CD8-positive, alpha-beta memory T cell (primary cell): Measurements from ENCODE around the gene PTPRE. TPM values are rescaled to one million over a fixed set of nuclear protein-coding genes. Genes with fewer than 3 reads are reported as not detected.

ENCODE experiments used
- CTCF ChIA-PET: fragments of 350-600 bp; sonication (Branson Sonifier 250); formaldehyde crosslinking; loops from one replicate; lab custom pipeline; 2021; ENCODE audit warnings: antibody characterized with exemption; lab: Charles Lee
- POLR2A ChIA-PET: fragments of 350-600 bp; sonication (Branson Sonifier 250); formaldehyde crosslinking; loops from one replicate; lab custom pipeline; 2021; ENCODE audit warnings: antibody characterized with exemption; lab: Charles Lee
- DNase-seq, 5 donors: peaks; one replicate each; pipeline versions ENCODE4 v3.0.0 to v3.0.0-alpha.2; 2020 to 2022; ENCODE audit warnings: mixed read lengths in 1 of 5
- H3K27ac ChIP-seq: one replicate; pipeline ENCODE4 v1.7.0; 2013; ENCODE audit warnings: low read depth, mild to moderate bottlenecking, low read length, moderate library complexity
- H3K27me3 ChIP-seq: 2 replicates; pipeline ENCODE4 v1.7.0; 2013; ENCODE audit warnings: low read length, mild to moderate bottlenecking; ENCODE audit not compliant: insufficient read depth, poor library complexity, severe bottlenecking
- H3K36me3 ChIP-seq: 2 replicates; pipeline ENCODE4 v1.7.0; 2013; ENCODE audit warnings: mild to moderate bottlenecking, low read length, moderate library complexity; ENCODE audit not compliant: insufficient read depth
- H3K4me1 ChIP-seq: 2 replicates; pipeline ENCODE4 v1.7.0; 2013; ENCODE audit warnings: mild to moderate bottlenecking, low read length, moderate library complexity; ENCODE audit not compliant: insufficient read depth
- H3K4me3 ChIP-seq: 2 replicates; pipeline ENCODE4 v1.7.0; 2013; ENCODE audit warnings: mild to moderate bottlenecking, low read length
- H3K9me3 ChIP-seq: 2 replicates; pipeline ENCODE4 v1.7.0; 2013; ENCODE audit warnings: mild to moderate bottlenecking, low read length
- H3K27ac Mint-ChIP-seq, 8 donors: one replicate each; pipeline ENCODE4 v1.8.0; 2020 to 2021; ENCODE audit warnings: mixed read lengths in 8 of 8, mild to moderate bottlenecking in 6 of 8, inconsistent platforms in 3 of 8, moderate library complexity in 3 of 8
- H3K27me3 Mint-ChIP-seq, 2 donors: one replicate each; pipeline ENCODE4 v1.8.0; 2020 to 2021; ENCODE audit warnings: mixed read lengths in 2 of 2, mild to moderate bottlenecking in 1 of 2, moderate library complexity in 1 of 2
- H3K36me3 Mint-ChIP-seq, 3 donors: one replicate each; pipeline ENCODE4 v1.8.0; 2020 to 2021; ENCODE audit warnings: mixed read lengths in 3 of 3, inconsistent platforms in 1 of 3, mild to moderate bottlenecking in 1 of 3
- H3K4me1 Mint-ChIP-seq, 3 donors: one replicate each; pipeline ENCODE4 v1.8.0; 2020 to 2021; ENCODE audit warnings: mixed read lengths in 3 of 3, inconsistent platforms in 1 of 3, mild to moderate bottlenecking in 1 of 3
- H3K4me3 Mint-ChIP-seq, 7 donors: one replicate each; pipeline ENCODE4 v1.8.0; 2020 to 2021; ENCODE audit warnings: mixed read lengths in 7 of 7, mild to moderate bottlenecking in 6 of 7, moderate library complexity in 4 of 7, inconsistent platforms in 2 of 7
- H3K9me3 Mint-ChIP-seq, 5 donors: one replicate each; pipeline ENCODE4 v1.8.0; 2020 to 2022; ENCODE audit warnings: mixed read lengths in 5 of 5, mild to moderate bottlenecking in 3 of 5, moderate library complexity in 2 of 5, inconsistent platforms in 1 of 5
- polyA plus RNA-seq: library from polyadenylated mRNA; unstranded; fragments of 300-500 nt; fragmentation: Illumina TruSeq; gene quantifications from one replicate; pipeline ENCODE4 v1.2.3, GENCODE V29; 2021
- total RNA-seq, 2 experiments: library from RNA; stranded (reverse); gene quantifications; one replicate each; pipeline ENCODE4 v1.2.3, GENCODE V29; 2021

PTPRE gene
- total and polyA plus RNA-seq, 3 experiments from 2014 or later = 25.2 to 29.5 (median 26.0) TPM

DNA sequence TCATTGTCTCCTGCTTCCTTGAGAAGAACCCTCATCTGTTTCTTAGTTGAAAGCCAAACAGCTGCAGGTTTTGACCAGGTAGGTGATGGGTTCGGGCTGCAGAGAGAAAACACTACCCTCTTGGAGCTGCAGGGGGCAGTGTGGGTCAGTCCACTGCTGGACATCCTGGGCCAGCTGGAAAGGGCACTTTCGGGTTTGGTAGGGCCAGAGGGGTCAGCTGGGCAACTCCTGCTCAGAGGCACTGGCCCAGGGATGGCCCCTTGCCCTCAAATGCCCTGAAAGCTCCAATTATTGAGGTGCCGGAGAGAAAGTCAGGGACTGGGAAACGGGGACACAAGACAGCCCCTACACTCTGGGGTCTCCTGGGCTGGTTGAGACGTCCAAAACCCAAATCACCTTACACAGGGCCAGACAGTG is 128.7 kb downstream of the PTPRE start:
- no peaks in the 10 kb centered on the region for H3K27me3 ChIP-seq
- Mint-ChIP-seq H3K4me1 (peaks cover 0 to 6% (median 3%) of the 10 kb centered on the region in 3 donors), H3K27me3 (no peaks in the 10 kb centered on the region), H3K9me3 (no peaks in the 10 kb centered on the region), H3K27ac (no peak overlapping the region), H3K4me3 (no peak overlapping the region), H3K36me3 (no peaks in the 10 kb centered on the region)
- H3K36me3 ChIP-seq = no peaks in the 10 kb centered on the region
- H3K27ac ChIP-seq = no peak overlapping the region
- CTCF ChIA-PET = interaction anchor here (0.8 to 11.3 kb wide), 21 partner anchors 9 to 174 kb away, joined by 3 to 242 read pairs (median 6); no protein-coding TSS in a partner anchor
- H3K9me3 ChIP-seq = no peaks in the 10 kb centered on the region
- POLR2A ChIA-PET = interaction anchor here (0.6 to 0.9 kb wide), 3 partner anchors 10 to 34 kb away, joined by 3 to 6 read pairs (median 4); no protein-coding TSS in a partner anchor
- DNase-seq = peak; percentile 52 to 69 (median 59)
- no peaks in the 10 kb centered on the region for H3K4me1 ChIP-seq
- H3K4me3 ChIP-seq = no peak overlapping the region

- H3K27me3 Mint-ChIP-seq = no peaks in the 10 kb centered on the region
- no peaks in the 10 kb centered on the region for H3K36me3 Mint-ChIP-seq
- no peak overlapping the region for H3K27ac ChIP-seq
- no peak for DNase-seq
- no peaks in the 10 kb centered on the region for H3K4me1 ChIP-seq
- H3K4me3 Mint-ChIP-seq = no peak overlapping the region
- H3K27me3 ChIP-seq = no peaks in the 10 kb centered on the region
- no peaks in the 10 kb centered on the region for H3K9me3 ChIP-seq
- no peaks in the 10 kb centered on the region for H3K36me3 ChIP-seq
- CTCF ChIA-PET = interaction anchor here (0.8 to 11.3 kb wide), 18 partner anchors 8 to 176 kb away, joined by 3 to 242 read pairs (median 7); no protein-coding TSS in a partner anchor
- no peak overlapping the region for H3K27ac Mint-ChIP-seq
- POLR2A ChIA-PET = interaction anchor here (0.8 kb wide), 1 partner anchor 9 kb away, joined by 3 read pairs; no protein-coding TSS in a partner anchor
- no peak overlapping the region for H3K4me3 ChIP-seq
- peaks cover 0 to 6% (median 3%) of the 10 kb centered on the region in 3 donors for H3K4me1 Mint-ChIP-seq
- no peaks in the 10 kb centered on the region for H3K9me3 Mint-ChIP-seq
Measured at GRCh38 chr10:128036011-128036615, 129.2 kb downstream of the PTPRE start.

DNA sequence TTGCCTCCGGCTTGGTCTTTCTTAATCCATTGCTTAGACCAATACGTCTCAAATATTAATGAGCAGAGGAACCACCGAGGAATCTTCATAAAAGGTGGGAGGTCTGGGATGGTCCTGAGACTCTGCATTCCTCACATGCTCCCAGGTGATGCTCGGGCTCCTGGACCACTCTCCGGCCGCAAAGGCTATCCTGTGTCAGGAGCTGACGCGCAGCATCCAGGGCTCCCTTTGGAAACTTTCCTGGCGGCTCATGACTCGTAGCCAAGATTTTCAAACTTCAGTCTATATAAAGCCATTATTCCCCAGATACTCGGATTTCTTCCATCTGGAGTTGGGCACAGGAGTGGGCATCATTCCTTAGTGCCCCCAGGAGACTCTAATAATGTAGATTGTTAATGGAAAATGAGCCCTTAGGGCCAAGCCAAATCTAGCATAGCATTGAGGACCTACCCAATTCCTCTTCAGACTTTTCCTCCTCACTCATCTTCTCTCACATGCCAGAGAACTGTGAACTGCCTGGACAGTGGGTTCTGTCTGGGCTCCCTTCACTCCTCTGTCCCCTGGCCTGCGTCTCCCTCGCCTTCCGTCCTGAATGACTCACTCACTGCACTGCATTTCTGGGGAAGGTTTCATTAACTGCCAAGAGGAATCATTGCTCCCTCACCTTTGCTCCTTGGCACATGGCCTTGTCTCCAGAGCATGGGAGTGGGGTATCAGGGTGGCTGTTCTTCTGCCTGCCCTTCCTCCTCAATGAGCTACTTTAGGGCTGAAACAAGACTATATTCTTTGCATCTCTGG is 130.0 kb downstream of the PTPRE start:
- H3K36me3 ChIP-seq = no peaks in the 10 kb centered on the region
- no peak overlapping the region for H3K4me3 ChIP-seq
- ChIA-PET POLR2A (no interaction called here), CTCF (interaction anchor here (1.0 to 11.3 kb wide), 8 partner anchors 11 to 175 kb away, joined by 3 to 242 read pairs (median 20); no protein-coding TSS in a partner anchor)
- Mint-ChIP-seq H3K9me3 (no peaks in the 10 kb centered on the region), H3K4me1 (peaks cover 3 to 10% (median 3%) of the 10 kb centered on the region in 3 donors), H3K36me3 (no peaks in the 10 kb centered on the region), H3K4me3 (no peak overlapping the region), H3K27ac (peak overlapping the region in 2 of 8 donors; percentile 69 to 85), H3K27me3 (no peaks in the 10 kb centered on the region)
- no peaks in the 10 kb centered on the region for H3K27me3 ChIP-seq
- H3K4me1 ChIP-seq = no peaks in the 10 kb centered on the region
- no peak for DNase-seq
- H3K27ac ChIP-seq = no peak overlapping the region
- no peaks in the 10 kb centered on the region for H3K9me3 ChIP-seq

DNA sequence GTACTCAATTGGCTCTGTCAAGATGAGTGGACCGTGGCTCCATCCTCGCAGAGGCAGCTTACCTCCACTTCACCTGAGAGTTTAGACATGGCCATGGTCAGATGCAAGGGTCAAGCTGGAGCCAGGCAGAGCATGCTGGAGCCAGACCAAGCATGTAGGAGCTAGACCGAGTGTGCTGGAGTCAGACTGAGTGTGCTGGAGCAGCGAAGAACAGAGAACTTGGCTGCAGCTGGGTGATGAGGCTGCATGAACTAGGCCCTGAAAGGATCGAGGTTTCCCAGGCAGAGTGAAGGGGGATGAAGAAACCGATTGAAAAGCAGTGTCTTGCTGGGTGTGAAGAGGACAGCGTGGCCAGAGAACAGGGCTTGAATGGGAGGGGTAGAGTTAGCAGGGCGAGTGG is 133.2 kb downstream of the PTPRE start:
- H3K4me3 Mint-ChIP-seq = peak overlapping the region in 1 of 7 donors; percentile 1
- ChIA-PET CTCF (interaction anchor here (11.3 kb wide), 1 partner anchor 32 kb away, joined by 242 read pairs; no protein-coding TSS in a partner anchor), POLR2A (no interaction called here)
- no peaks in the 10 kb centered on the region for H3K27me3 ChIP-seq
- H3K27me3 Mint-ChIP-seq = no peaks in the 10 kb centered on the region
- H3K27ac Mint-ChIP-seq = peak overlapping the region in 1 of 8 donors; percentile 50
- no peak overlapping the region for H3K27ac ChIP-seq
- peaks cover 11 to 16% (median 13%) of the 10 kb centered on the region in 3 donors for H3K4me1 Mint-ChIP-seq
- no peaks in the 10 kb centered on the region for H3K36me3 ChIP-seq
- H3K4me1 ChIP-seq = no peaks in the 10 kb centered on the region
- no peak overlapping the region for H3K4me3 ChIP-seq
- DNase-seq = no peak
- H3K36me3 Mint-ChIP-seq = no peaks in the 10 kb centered on the region
- no peaks in the 10 kb centered on the region for H3K9me3 ChIP-seq
- H3K9me3 Mint-ChIP-seq = no peaks in the 10 kb centered on the region

DNA sequence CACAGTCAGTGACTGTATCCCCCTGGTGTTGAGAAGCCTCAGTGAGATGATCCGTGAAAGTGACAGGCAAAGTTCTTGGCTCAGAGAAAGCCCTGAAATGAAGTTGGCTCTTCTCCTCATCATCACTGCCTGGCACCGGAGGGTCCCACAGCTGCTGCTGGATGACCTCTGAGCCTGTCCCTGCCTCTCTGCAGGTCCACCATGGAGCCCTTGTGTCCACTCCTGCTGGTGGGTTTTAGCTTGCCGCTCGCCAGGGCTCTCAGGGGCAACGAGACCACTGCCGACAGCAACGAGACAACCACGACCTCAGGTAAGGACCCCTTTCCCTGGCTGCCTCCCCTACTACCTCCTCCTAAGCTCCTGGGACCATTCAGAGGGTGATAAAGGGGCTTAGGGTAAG is 133.8 kb downstream of the PTPRE start:
- no peaks in the 10 kb centered on the region for H3K9me3 Mint-ChIP-seq
- no peak overlapping the region for H3K4me3 Mint-ChIP-seq
- ChIA-PET CTCF (interaction anchor here (11.3 kb wide), 1 partner anchor 31 kb away, joined by 242 read pairs; no protein-coding TSS in a partner anchor), POLR2A (interaction anchor here (0.7 kb wide), 1 partner anchor 22 kb away, joined by 3 read pairs; no protein-coding TSS in a partner anchor)
- H3K4me1 Mint-ChIP-seq = peaks cover 11 to 13% (median 11%) of the 10 kb centered on the region in 3 donors
- Histone ChIP-seq H3K36me3 (no peaks in the 10 kb centered on the region), H3K27me3 (no peaks in the 10 kb centered on the region), H3K4me3 (no peak overlapping the region), H3K9me3 (no peaks in the 10 kb centered on the region), H3K27ac (no peak overlapping the region), H3K4me1 (peaks cover 5% of the 10 kb centered on the region)
- no peaks in the 10 kb centered on the region for H3K27me3 Mint-ChIP-seq
- H3K27ac Mint-ChIP-seq = no peak overlapping the region
- DNase-seq = no peak
- H3K36me3 Mint-ChIP-seq = no peaks in the 10 kb centered on the region

- no peaks in the 10 kb centered on the region for H3K9me3 ChIP-seq
- no peaks in the 10 kb centered on the region for H3K9me3 Mint-ChIP-seq
- H3K36me3 Mint-ChIP-seq = no peaks in the 10 kb centered on the region
- ChIA-PET CTCF (interaction anchor here (1.3 to 11.3 kb wide), 2 partner anchors 20 to 30 kb away, joined by 3 to 242 read pairs; no protein-coding TSS in a partner anchor), POLR2A (no interaction called here)
- H3K36me3 ChIP-seq = no peaks in the 10 kb centered on the region
- DNase-seq = peak in 2 of 5 donors; percentile 34 to 54
- H3K4me3 ChIP-seq = no peak overlapping the region
- peaks cover 15 to 27% (median 20%) of the 10 kb centered on the region in 3 donors for H3K4me1 Mint-ChIP-seq
- H3K27ac Mint-ChIP-seq = peak overlapping the region in 7 of 8 donors; percentile 3 to 94 (median 76)
- H3K27me3 ChIP-seq = no peaks in the 10 kb centered on the region
- H3K27ac ChIP-seq = no peak overlapping the region
- peak overlapping the region in 5 of 7 donors; percentile 9 to 66 (median 60) for H3K4me3 Mint-ChIP-seq
- no peaks in the 10 kb centered on the region for H3K27me3 Mint-ChIP-seq
- H3K4me1 ChIP-seq = peaks cover 20% of the 10 kb centered on the region
Measured at GRCh38 chr10:128042131-128042610, 135.3 kb downstream of the PTPRE start.

DNA sequence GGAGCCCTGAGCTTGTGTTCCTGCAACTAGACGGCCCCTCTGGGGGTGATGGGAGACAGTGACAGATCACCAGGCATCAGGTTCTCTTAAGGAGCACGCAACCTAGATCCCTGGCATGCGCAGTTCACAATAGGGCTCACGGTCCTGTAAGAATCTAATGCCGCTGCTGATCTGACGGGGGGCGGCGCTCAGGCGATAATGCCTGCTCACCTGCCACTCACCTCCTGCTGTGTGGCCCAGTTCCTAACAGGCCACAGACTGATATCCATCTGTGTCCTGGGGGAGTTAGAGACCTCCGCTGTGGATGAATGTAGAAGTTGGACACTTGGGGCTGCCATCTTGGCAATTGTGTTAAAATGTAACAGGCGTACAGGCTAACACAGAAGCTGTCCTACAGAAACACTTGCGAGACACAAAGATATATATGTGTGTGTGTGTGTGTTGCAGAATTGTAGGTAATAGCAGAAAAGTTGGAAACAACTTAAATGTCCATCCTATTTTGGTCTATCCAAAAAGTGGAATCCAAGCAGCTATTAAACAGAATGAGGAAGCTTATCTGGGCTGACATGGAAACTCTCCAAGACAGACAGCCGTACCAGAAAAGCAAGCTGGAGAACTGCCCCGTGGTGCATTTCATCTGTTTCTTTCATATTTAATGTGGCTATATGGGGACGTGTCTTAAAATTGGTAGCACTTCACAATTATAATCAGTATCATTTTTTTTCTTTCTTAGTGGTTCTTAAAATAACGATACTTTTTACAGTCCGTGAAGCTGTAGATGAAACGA is 136.5 kb downstream of the PTPRE start:
- no peak for DNase-seq
- Mint-ChIP-seq H3K27ac (peak overlapping the region in 3 of 8 donors; percentile 37 to 70 (median 65)), H3K4me1 (peaks cover 27 to 40% (median 33%) of the 10 kb centered on the region in 3 donors), H3K9me3 (no peaks in the 10 kb centered on the region), H3K27me3 (no peaks in the 10 kb centered on the region), H3K4me3 (peak overlapping the region in 1 of 7 donors; percentile 25), H3K36me3 (peaks cover 0 to 11% (median 2%) of the 10 kb centered on the region in 3 donors)
- ChIA-PET CTCF (interaction anchor here (1.2 to 3.0 kb wide), 4 partner anchors 8 to 107 kb away, joined by 4 to 12 read pairs (median 8); no protein-coding TSS in a partner anchor), POLR2A (no interaction called here)
- no peaks in the 10 kb centered on the region for H3K9me3 ChIP-seq
- no peaks in the 10 kb centered on the region for H3K36me3 ChIP-seq
- no peaks in the 10 kb centered on the region for H3K27me3 ChIP-seq
- no peak overlapping the region for H3K4me3 ChIP-seq
- no peak overlapping the region for H3K27ac ChIP-seq
- peaks cover 21% of the 10 kb centered on the region for H3K4me1 ChIP-seq
